Colon (tissue), 2 donors: ENCODE results near the gene KDM5B.
"Not testable (repeated sequence)": the region's sequence is repeated elsewhere in the genome, so short reads cannot be mapped to it uniquely, and the experiment has no call there.

Source experiments
- FAIRE-seq: peaks from 2 replicates; lab custom pipeline; 2012; peaks lifted over from hg19 to GRCh38; lab: Jason Lieb, UNC
- donor health status: control.
- donor health status: control.

Gene KDM5B

DNA sequence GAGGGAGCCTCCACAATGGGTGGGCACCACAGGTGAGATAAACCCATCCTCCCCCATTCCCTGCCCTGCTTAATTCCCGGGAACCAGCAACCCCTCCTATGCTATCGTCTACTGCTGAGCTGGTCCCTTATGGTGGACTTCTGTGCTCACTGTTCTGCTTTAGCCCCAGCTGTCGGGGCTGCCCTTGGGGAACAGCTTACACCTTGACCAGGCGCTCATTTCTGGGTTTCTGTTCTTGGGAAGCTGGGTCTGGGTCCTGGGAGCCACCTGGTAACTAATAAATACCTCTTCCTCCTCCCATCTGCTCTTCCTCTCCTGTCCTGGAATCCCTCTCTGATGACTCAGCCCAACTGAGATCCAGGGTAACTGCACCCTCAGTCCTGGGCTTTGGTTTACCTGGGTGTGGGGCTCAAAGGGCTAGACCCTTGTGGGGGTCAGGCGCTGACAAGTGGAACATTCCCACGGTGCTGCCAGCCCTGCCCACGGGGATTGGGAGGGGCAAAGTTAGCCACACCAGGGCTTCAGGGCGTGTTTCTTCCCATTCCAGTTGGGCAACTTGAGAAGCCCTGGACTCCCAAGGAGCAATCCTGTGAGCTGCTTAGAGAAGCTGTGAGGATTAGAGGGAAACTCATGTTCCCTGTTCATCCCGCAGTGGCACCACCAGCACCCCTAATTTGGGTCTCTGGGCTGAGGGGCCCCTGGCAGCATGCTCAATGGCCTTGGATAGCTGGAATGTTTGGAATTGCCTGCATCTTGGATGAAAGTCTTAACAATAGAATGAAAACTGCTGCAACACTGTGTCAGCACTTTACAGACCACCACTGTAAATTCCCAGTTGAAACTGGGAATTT is 4.2 kb upstream of the KDM5B start:
- FAIRE-seq = no peak

DNA sequence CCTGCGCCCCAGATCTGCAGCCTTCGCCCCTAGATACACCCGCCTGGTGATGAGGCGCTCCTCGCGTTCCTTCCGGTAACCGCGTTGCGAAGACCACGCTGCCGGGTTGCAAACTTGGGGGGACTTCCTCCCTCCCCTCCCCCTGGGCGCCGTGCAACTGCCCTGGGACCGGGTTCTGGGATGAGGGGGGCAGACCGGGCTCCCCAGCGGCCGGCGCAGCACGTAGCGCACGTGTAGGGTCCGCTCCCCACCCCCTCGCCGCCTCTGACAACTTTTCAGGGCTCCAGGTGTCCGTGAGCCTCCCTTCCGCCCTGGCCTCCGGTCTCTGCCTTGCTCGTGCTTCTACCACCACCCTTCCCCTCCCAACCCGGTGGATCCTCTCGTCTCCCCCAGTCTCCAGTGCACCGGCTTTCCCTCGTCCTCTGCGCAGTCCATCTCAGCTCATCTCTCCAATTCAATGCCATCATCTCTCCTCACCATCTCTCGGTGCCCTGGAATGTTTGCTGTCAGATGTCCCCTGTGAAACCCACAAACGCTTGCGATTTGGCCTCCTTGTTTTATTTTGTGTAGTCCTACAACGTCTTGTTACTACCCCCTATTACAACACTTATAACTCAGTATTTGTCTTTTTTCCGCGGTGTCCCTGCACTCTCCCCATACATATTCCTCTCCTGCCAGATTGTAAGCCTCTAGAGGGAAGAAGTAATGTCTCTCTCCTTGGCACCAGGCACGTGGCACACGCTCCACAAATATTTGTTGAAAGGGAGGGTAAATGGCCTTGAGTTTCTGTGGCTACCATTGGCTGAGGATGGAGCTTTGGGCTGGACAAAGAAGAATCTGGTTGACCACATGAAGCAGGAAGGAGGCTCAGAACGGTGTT is 3.3 kb upstream of the KDM5B start:
- FAIRE-seq = no peak

DNA sequence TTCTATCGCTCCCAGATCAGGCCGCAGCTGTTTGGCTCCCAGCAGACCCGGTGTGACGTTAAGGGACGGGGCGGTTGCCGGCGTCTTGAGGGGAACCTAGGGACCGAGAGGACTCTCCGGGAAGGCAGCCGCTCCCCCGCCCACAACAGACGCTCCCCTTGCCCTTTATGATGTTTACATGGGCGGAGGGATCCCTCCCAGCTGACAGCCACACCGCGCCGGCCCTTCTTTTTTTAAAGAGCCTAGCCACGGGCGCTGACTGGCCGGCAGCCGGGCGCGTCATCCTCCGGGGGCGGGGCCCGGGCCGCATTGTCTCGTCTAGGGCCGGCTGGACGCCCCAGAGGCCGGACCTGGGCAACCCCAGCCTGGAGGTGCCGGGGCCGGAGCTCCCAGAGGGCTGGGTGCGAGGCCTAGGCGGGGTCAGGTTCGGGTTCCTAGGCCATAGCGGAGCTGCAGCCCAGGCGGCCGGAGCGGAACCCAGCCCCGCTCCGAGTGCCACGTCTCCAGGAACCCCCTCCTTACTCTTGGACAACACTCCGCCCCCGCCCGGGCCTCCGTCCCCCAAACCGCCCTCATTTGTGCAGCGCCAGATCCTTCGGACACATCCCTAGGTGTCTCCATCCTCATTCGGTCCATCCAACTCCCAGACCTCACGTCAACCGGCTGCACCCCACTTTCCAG is 2.5 kb upstream of the KDM5B start, which contains the start of gene PCAT6:
TSS of gene PCAT6 (plus strand) at position 340 of the 681 bp plus-strand sequence.
- FAIRE-seq = no peak

DNA sequence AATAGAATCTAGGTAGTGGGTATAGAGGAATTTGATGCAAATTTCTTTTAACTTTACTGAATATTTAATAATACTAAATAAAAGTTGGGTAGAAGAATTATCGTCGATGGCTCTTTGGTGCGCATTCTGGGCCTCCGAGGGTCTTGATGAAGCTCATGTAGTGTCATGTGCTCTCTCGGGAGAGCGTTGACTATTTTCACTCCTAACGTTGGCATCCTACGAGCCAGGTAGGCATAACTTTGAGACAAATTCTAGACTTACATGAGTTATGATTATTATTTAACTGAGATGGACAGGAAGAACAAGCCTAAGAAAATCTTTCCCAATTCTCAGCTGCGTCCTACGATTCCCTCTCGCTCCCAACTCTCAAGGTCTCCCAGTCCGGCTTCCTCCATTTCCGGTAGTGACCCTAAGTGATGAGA is 2.0 kb upstream of the KDM5B start:
- no peak for FAIRE-seq

DNA sequence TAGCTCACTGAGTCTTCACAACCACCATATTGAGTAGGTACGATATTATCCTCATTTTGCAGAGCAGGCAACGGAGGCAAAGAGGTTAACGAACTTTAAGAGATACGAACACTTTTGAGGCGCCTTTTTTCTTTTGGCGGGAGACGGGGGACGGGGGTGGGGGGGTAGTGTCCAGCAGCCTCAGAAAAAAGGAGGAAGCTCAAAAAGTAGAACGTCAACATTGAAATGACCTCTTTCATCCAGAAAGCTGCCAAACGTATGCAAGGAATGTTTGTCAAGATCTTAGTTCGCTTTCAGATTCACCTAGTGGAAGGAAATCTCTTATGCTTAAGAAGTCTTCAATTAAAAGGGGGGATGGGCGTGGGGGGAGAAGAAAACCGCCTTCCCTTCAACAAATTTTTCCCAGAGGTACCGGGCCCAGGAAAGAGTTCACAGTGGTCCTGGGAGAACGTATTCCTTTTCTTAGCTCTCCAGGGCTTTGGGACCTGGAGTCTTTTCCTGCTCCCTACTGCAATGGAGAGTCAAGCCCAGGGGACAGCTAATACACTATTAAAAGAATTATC is 1.5 kb upstream of the KDM5B start:
- no peak for FAIRE-seq

DNA sequence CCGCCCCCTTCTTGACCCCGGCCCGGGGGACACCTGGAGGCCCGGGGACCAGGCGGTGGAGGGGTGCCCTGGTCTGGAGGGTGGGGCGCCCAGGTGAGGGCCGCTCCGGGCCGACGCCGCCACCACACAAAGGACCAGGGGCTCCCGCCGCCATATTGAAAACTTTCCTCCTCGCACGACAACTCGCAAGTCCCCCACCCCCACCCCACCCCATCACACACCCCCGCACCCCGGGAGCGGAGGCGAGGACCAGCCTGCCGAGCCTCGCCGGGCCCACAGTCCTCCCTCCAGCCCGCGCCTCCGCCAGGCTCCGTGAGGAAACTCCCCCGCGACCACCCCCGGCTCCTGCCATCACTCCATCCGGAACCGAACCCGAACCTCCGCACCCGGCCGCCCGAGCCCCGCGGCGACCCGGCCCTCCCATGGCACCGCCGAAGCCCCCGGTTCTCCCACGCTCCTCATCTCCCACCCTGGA is 733 bp downstream of the KDM5B start:
- FAIRE-seq = no peak

DNA sequence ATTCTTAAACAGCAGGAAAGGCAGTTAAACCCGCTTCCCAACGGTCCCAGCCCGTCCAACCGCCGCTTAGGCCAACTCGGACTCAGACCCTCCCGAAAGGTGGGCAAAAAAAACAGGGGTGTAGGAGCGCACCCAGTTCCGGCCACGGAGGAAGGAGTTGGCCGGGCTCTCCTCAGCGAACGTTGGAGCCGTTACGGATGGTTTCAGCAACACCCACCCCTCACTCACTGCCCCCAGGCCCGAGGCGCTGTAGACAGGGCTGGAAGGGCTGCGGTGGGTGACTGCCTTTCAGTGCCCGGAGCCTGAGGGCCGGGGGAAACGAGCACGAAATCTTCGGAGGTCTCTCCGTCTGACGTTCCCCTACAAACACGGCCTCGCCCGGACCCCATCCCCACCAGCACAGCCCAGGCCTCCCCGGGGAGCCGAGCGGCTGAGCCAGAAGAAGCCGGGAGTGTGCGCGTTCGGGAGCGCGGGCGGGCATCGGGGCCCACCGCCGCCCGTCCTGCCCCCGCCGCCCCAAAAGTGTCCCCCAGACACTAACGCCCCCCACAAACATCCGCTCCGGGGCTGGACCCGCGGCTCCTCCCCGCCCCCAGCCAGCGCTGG is 1.3 kb downstream of the KDM5B start:
- no peak for FAIRE-seq

DNA sequence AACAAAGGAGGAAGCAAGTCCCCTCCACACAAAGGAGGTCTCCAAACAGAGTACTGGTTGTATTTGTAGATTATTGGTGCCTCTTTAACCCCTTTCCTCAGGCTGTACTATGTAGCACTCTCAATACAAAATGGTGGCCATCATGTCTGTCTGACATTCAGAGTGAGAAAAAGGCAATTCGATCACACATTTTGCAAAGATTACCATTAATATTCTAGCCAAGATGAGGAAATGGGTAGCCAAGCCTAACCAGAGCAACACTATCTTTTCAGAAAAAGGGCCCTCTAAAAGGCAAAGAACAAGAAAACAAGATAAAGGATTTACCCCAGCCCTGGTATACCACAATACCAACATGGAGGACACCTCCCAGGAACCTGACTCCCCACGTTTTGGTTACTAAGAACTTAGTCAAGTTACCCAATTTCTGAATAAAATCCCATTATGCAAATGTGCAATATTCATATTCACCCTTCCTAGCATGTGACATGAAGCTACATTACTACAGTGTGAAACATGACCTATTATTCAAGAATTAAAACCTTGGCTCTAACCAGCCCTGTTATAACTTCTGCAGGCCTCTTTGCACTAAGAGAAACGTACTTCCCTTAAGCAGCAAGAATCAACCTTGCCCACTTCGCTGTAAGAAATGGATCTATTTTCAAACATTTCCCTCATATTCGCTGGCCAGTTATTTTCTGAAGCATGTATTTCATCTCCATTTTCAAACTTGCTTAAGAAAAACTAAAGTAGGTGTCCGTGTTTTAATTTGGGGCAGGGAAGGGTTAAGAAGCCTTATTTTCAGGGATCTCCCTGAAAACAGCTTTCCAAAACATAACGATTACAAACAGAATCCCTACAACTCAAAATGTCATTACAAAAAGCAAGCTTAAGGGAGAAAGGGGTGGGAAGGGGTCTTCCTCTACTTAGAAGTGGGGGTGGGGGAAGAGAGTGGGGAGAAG is 2.1 kb downstream of the KDM5B start:
- no peak for FAIRE-seq

DNA sequence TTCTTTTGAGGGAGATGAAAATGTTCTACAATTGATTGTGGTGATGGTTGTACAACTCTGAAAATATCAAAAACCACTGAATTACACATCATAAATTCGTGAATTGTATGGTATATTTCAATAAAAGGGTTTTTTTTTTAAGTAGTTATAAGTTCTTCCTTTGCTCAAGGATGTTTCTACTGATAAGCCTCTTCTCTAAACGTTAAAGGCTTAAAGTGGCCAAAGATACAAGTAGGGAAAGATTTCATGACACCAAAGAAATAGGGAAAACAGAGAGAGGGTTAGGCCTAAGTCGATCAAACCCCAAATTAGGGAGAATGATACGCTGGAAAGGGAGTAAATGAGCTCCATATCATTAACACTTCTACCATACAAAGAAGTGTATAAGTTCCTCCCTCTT is 4.1 kb downstream of the KDM5B start:
- FAIRE-seq = no peak

DNA sequence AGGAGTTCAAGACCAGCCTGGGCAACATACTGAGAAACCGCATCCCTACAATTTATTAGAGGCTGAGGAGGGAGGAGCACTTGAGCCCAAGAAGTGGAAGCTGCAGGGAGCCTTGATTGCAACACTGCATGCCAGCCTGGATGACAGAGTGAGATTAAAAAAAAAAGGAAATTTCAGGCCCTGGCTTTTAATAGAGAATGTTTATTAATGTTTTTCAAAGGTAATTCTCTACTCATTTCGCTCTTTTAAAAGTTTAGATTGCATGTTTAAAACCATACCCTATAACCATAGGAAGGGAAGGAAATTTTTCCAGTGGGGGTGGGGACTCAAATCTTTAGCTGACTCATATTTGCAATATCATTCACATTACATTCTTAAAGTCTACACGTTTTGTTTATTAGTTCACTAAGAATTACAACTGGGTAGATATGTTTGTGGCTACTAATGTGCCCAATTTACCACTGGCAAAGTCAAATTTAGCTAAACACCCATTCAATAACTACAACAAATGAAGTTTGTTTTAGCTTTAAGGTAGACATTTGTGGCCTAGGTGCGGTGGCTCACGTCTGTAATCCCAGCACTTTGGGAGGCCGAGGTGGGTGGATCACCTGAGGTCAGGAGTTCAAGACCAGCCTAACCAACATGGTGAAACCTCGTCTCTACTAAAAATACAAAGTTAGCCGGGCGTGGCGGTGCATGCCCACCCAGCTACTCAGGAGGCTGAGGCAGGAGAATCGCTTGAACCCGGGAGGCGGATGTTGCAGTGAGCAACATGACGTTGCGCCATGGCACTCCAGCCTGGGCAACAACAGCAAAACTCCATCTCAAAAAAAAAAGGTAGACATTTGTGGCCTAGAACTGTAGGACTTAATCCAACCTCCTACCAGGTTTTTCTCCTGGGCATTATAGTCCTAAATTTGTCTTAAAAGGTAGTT is 5.0 kb downstream of the KDM5B start:
- no peak for FAIRE-seq

DNA sequence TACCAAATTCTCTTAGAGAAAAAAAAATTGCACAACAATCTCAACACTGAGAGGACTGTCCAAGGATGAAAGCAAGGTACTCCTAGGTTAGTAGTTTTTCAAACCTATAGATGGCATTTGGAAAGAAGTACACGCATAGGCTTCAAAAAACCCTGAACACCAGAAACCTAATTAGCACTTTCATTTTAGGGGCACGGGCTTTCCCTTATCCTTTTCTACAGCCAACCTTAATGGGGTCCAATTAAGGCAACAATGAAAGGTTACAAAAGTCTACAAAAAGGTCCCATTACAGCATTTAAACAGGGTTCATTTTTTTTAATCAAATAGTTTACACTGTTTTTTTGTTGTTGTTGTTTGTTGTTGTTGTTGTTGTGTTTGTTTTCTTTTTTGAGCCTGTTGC is 6.2 kb downstream of the KDM5B start:
- FAIRE-seq = no peak

DNA sequence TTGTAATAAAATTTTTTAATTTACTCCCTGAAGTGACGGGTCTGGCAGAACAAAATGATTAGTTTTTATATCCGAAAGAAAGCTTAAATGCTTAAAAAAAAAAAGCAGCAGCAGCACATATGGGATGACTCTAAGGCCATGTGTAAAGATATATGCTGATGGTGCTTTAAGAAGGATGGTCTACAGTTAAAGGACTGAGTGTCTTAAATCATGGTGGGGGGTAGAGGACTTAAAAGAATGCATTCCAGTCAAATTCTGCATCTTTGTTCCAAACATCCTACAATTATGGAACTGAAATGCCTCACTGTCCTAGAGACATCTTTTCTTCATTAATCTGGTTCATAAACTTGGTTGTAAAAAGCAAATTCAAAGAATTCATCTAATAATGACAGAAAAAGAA is 7.0 kb downstream of the KDM5B start:
- FAIRE-seq = no peak

DNA sequence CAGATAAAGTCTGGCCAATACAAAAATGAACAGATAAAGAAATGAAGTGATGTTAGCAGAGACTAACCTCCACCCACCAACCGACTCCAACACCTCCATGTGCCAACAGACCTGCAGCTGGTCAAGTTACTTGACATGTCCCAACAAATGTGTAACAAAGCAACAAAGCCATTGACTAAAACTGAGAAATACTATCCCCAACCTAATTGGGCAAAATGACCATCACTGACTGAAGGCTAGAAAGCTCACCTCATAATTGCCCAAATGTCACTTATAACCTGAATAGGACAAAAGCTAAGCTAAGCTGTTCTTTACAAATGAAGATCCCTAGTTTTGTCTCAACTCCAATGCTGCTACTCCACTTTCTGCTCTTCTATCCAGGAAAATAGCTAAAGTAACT is 7.5 kb downstream of the KDM5B start:
- FAIRE-seq = no peak

DNA sequence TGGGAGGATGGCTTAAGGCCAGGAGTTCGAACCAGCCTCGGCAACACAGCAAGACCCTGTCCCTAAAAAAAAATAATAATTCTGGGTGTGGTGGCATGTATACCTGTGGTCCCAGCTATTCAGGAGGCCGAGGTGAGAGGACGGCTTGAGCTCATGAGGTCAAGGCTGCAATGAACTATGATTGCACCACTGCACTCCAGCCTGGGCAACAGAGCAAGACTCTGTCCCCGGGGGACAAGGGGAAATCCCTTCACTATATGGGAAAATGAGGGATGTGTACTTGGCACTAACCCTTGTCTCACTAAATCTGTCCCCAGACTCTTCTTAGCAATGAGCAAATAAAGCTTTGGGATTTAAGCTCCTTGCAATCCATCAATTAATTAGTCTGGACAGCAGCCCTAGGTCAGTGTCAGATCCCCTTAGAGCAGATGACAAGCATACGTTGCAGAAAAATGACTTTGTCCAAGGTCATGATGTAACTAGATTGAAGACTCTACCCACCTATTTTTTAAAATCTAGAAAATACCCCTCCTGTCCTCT is 9.4 kb downstream of the KDM5B start:
- FAIRE-seq = no peak

DNA sequence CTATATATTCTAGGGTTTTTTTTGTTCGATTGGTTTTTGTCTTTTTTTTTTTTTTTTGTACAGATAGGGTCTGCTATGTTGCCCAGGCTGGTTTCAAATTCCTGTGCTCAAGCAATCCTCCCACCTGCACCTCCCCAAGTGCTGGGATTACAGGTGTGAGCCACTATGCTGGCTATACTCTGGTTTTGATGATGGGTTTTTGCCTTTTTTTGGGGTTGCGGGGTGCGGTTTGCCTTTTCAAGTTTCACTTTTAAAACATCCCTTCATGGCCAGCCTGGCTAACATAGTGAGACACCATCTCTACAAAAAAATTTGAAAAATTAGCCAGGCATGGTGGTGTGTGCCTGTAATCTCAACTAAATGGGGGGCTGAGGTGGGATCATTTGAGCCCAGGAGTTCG is 10.0 kb downstream of the KDM5B start:
- no peak for FAIRE-seq

DNA sequence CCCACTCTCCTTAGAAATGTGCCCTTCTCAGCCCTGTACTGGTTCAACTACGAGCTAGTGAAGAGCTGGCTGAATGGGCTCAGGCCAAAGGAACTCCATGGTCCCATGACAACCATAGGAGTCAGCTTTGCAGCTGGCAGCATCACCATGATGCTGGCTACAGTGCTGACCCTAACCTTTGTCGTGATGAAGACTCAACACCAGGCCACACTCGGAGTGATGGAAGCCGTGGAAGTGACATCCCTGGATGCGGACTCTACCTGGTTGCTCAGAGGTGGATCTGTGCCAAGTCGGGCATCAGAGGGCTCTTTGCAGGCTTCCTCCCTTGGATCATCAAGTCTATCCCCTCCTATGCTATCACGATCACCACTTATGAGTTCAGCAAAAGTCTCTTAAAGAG is 11.6 kb downstream of the KDM5B start:
- no peak for FAIRE-seq

DNA sequence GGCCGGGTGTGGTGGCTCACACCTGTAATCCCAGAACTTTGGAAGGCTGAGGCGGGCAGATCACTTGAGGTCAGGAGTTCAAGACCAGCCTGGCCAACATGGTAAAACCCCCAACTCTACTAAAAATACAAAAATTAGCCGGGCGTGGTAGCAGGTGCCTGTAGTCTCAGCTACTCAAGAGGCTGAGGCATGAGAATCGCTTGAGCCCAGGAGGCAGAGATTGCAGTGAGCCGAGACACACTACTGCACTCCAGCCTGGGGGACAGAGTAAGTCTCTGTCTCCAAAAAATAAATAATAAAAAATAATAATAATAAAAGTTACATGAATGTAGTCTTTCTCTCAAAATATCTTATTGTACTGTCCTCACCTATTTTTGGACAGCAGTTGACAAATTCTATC is 13.3 kb downstream of the KDM5B start:
- FAIRE-seq = not testable (repeated sequence)

DNA sequence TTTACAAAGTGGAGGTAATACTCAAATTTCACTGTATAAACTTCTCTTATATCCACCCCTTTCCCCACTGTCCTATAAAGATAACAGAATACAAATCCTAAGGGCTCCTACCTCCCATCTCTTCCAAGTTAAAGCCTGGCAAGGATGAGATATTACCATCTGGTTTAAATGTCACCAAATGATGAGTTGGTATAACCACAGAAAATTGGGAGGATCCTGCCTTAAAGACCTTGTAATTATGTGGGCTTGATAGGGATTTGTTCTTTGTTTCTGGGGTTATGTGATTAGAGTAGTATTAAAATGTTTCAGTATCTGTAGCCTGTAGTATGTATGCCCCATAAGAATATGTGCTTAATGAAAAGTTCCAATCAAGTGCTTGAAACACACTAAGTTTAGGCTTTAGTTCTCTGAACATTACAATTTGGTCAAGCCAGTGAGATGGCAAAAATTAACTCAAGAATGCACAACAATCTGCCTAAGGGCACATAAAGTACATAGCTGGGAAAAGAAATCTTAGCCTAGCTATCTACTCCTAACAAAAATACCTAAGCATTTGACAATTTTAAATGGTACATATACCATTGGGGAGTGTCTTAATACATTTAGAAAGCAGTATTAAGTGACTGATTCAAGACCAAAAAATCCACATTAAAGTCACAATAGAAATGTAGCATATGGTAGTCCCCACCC is 14.0 kb downstream of the KDM5B start:
- FAIRE-seq = no peak
